HepG2 (cell line): ENCODE results near the gene CALN1.

Experiments used
- CREB1 ChIP-seq, 2 experiments: fragments of 450-650 bp in 1 of 2; IDR thresholded peaks; 2 replicates each; pipeline ENCODE4 v1.6.1; 2016 to 2017; ENCODE audit warnings: control low read depth in 1 of 2, mild to moderate bottlenecking in 1 of 2, missing compliant biosample characterization in 1 of 2, missing genetic modification characterization in 1 of 2
- MYNN ChIP-seq: sonication (generic); formaldehyde crosslinking; IDR thresholded peaks from 2 replicates; pipeline ENCODE4 v1.4.0; 2020; ENCODE audit warnings: mild to moderate bottlenecking, low read depth, missing genetic modification reagents
- ZNF24 ChIP-seq: fragments of 450-650 bp; IDR thresholded peaks from 2 replicates; pipeline ENCODE4 v1.6.1; 2017; ENCODE audit warnings: antibody characterized with exemption, mild to moderate bottlenecking

DNA sequence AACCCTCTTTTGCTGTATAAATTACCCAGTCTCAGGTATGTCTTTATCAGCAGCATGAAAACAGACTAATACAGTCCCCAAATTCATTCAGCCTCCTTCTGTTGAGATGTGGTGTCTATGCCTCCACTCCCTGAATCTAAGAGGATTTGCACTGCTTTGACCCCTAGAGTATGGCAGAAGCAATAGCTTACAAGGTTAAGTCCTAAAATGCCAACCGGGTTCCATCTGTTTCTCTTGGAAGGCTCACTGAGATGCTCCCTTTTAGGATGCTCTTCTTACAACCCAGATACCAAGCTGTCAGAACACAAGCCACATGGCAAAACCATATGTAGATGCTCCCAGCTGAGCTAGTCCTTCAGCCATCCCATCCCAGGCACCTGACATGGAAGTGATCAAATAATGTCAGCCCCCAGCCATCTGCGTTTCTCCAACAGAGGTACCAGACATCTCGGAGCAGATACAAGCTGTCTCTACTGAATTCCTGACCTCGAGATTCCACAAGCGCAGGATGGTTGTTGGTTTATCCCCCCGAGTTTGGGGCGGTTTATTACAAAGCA is 20.2 kb downstream of the CALN1 start:
- no peak for TF ChIP-seq MYNN (CRISPR knock-in tag)
- no peak for TF ChIP-seq ZNF24
- TF ChIP-seq CREB1 (IDR thresholded peaks at IDR 0.05): no peak
- no peak for TF ChIP-seq CREB1 (CRISPR knock-in tag; IDR thresholded peaks at IDR 0.05)
